GM12878 (cell line): ENCODE results near the gene ANXA3. TPM values are rescaled to one million over a fixed set of nuclear protein-coding genes. Genes with fewer than 3 reads are reported as not detected.

Source experiments
- ATAC-seq: fragments of 200-7000 bp; cut with Tn5 transposase; 3 replicates; pipeline ENCODE4 v1.9.1; 2020; ENCODE audit warnings: mild to moderate bottlenecking, moderate library complexity
- BruUV-seq: library from RNA; stranded (reverse); fragments of 400-500 nt; replicated peaks from 2 replicates; lab custom pipeline; 2021; lab: Mats Ljungman, UMichigan
- CTCF ChIA-PET: fragments of 300-600 bp; sonication (Branson Sonifier 250); formaldehyde crosslinking; extraction: SDS; loops from one replicate; lab custom pipeline; 2021; ENCODE audit warnings: inconsistent platforms; lab: Yijun Ruan, JAX
- POLR2A ChIA-PET: fragments of 350-600 bp; formaldehyde crosslinking; extraction: SDS; loops from one replicate; lab custom pipeline; 2021; ENCODE audit warnings: inconsistent platforms; lab: Charles Lee
- RAD21 ChIA-PET: fragments of 300-600 bp; sonication (Branson Sonifier 250); formaldehyde crosslinking; loops from one replicate; lab custom pipeline; 2023; ENCODE audit warnings: antibody characterized with exemption; ENCODE audit not compliant: unreplicated experiment; lab: Charles Lee
- SMC1A ChIA-PET: fragments of 300-600 bp; sonication (Branson Sonifier 250); formaldehyde crosslinking; loops from one replicate; lab custom pipeline; 2023; ENCODE audit not compliant: unreplicated experiment, uncharacterized antibody; lab: Charles Lee
- DNase-seq: peaks from one replicate; pipeline ENCODE4 v3.0.0-alpha.2; 2011; ENCODE audit warnings: low read depth, low spot score
- FAIRE-seq: peaks from 3 replicates; lab custom pipeline; 2011; peaks lifted over from hg19 to GRCh38; lab: Jason Lieb, UNC
- H2AFZ ChIP-seq: 2 replicates; pipeline ENCODE4 v1.6.0; 2011; ENCODE audit warnings: low read depth, low read length, control low read depth; ENCODE audit not compliant: control insufficient read depth
- H3K27ac ChIP-seq: 2 replicates; pipeline ENCODE4 v1.5.1; 2011; ENCODE audit warnings: control low read depth; ENCODE audit not compliant: control insufficient read depth, insufficient read depth
- H3K27me3 ChIP-seq, 2 experiments: replicated peaks in 1 of 2; 2 replicates each; pipeline versions ENCODE4 v1.6.0 to v1.6.1; 2011; ENCODE audit warnings: low read length in 1 of 2; ENCODE audit not compliant: control insufficient read depth in 2 of 2, insufficient read depth in 2 of 2
- H3K36me3 ChIP-seq, 2 experiments: 2 replicates each; pipeline ENCODE4 v1.5.1; 2011; ENCODE audit warnings: low read length in 1 of 2; ENCODE audit not compliant: control insufficient read depth in 2 of 2, insufficient read depth in 2 of 2
- H3K4me1 ChIP-seq: 2 replicates; pipeline ENCODE4 v1.6.1; 2011; ENCODE audit warnings: mild to moderate bottlenecking, low read length, moderate library complexity, mixed read lengths; ENCODE audit not compliant: control insufficient read depth, insufficient read depth
- H3K4me2 ChIP-seq: 2 replicates; pipeline ENCODE4 v1.6.0; 2011; ENCODE audit warnings: control low read depth; ENCODE audit not compliant: control insufficient read depth, insufficient read depth
- H3K4me3 ChIP-seq: fragments of 200-600 bp; sonication (generic); 2 replicates; pipeline ENCODE4 v1.5.1; 2016
- H3K79me2 ChIP-seq: 2 replicates; pipeline ENCODE4 v1.6.0; 2011; ENCODE audit warnings: low read length; ENCODE audit not compliant: control insufficient read depth, insufficient read depth
- H3K9ac ChIP-seq: 2 replicates; pipeline ENCODE4 v1.8.0; 2011; ENCODE audit warnings: low read length, control low read depth, mixed read lengths; ENCODE audit not compliant: control insufficient read depth, insufficient read depth
- H3K9me3 ChIP-seq: replicated peaks from 3 replicates; pipeline ENCODE4 v1.5.1; 2011; ENCODE audit warnings: mild to moderate bottlenecking, low read length; ENCODE audit not compliant: control insufficient read depth, insufficient read depth
- H4K20me1 ChIP-seq: 2 replicates; pipeline ENCODE4 v1.6.0; 2011; ENCODE audit not compliant: control insufficient read depth, insufficient read depth
- ATF7 ChIP-seq: fragments of 450-650 bp; IDR thresholded peaks from 2 replicates; pipeline ENCODE4 v1.6.1; 2016; ENCODE audit warnings: low read depth, mild to moderate bottlenecking
- NFYB ChIP-seq: IDR thresholded peaks from 2 replicates; pipeline ENCODE4 v1.6.1; 2011; ENCODE audit warnings: low read depth, mild to moderate bottlenecking, low read length, improper control_type of control experiment, moderate library complexity; ENCODE audit not compliant: insufficient read depth
- NR2C1 ChIP-seq: fragments of 450-650 bp; IDR thresholded peaks from 2 replicates; pipeline ENCODE4 v1.6.1; 2017; ENCODE audit warnings: antibody characterized with exemption, mild to moderate bottlenecking, moderate library complexity
- PAX5 ChIP-seq: IDR thresholded peaks from 2 replicates; pipeline ENCODE4 v1.6.1; 2011; ENCODE audit warnings: low read depth, low read length, borderline replicate concordance
- RFX5 ChIP-seq: IDR thresholded peaks from 2 replicates; pipeline ENCODE4 v1.6.1; 2011; ENCODE audit warnings: low read depth, low read length, improper control_type of control experiment
- SIX5 ChIP-seq: IDR thresholded peaks from 2 replicates; pipeline ENCODE4 v1.6.1; 2011; ENCODE audit warnings: mild to moderate bottlenecking, low read depth, low read length, moderate library complexity; ENCODE audit not compliant: severe bottlenecking
- ZBTB11 ChIP-seq: fragments of 450-650 bp; formaldehyde crosslinking; IDR thresholded peaks from 2 replicates; pipeline ENCODE4 v1.5.0; 2022; ENCODE audit warnings: mild to moderate bottlenecking, missing genetic modification characterization
- ZNF274 ChIP-seq: IDR thresholded peaks from one replicate; pipeline ENCODE4 v1.8.0; 2011; ENCODE audit not compliant: insufficient read length, insufficient read depth
- ZSCAN29 ChIP-seq: fragments of 450-650 bp; IDR thresholded peaks from 2 replicates; pipeline ENCODE4 v1.6.1; 2017; ENCODE audit warnings: mild to moderate bottlenecking, moderate library complexity
- WGBS: methylation state at CpG from one replicate; pipeline ENCODE4 v1.1.6; 2016; ENCODE audit warnings: low lambda C conversion rate; ENCODE audit not compliant: insufficient replicate concordance, insufficient coverage; ENCODE audit errors: missing lambda C conversion rate; 5-methylcytosine and 5-hydroxymethylcytosine counted together
- in situ Hi-C: fragments of 300-500 bp; cut with MboI; formaldehyde crosslinking; loops from 9 replicates; pipeline ENCODE4 v1.14.3; 2018; ENCODE audit warnings: mixed read lengths
- intact Hi-C: fragments of 100-400 bp; cut with micrococcal nuclease; formaldehyde crosslinking; loops from one replicate; pipeline ENCODE4 v1.14.2; 2022; ENCODE audit not compliant: unreplicated experiment
- polyA plus RNA-seq, 11 experiments: library from polyadenylated mRNA; depleted of rRNA in 4 of 11; unstranded in 6 of 11; stranded (reverse) in 5 of 11; fragments of >200 nt; fragmentation: Nextera tagmentation in 4 of 11; fragmentation: Illumina TruSeq in 1 of 11; extraction: Ambion mirVana in 4 of 11; extraction: Trizol in 1 of 11; gene quantifications; 1 replicate in 1 of 11; 2 replicates in 10 of 11; pipeline versions ENCODE4 v1.2.1 to v1.2.3, GENCODE V29; 2011 to 2016; ENCODE audit warnings: inconsistent platforms in 2 of 11, missing spikeins in 2 of 11, low read depth in 1 of 11
- total RNA-seq, 4 experiments: library from RNA; depleted of rRNA in 3 of 4; stranded (reverse); fragments of >200 nt in 3 of 4; fragmentation: Illumina TruSeq in 1 of 4; extraction: Trizol in 1 of 4; gene quantifications; 2 replicates each; pipeline versions ENCODE4 v1.2.1 to v1.2.3, GENCODE V29; 2013 to 2021
- TF ChIP-seq, protein P1 (sequence below): fragments of 450-650 bp; IDR thresholded peaks from 2 replicates; pipeline ENCODE4 v1.6.1; 2017; ENCODE audit warnings: mild to moderate bottlenecking, moderate library complexity

ANXA3 gene
- total and polyA plus RNA-seq, 10 of the 15 experiments (the other 5 are each of a cell fraction or from before 2014, with no cell fraction given): 0.28 to 14.7 (median 0.91) TPM

GRCh38 chr4:78610546-78611214 is 59.1 kb downstream of the ANXA3 start (continued):
- TF ChIP-seq, protein P1, sequence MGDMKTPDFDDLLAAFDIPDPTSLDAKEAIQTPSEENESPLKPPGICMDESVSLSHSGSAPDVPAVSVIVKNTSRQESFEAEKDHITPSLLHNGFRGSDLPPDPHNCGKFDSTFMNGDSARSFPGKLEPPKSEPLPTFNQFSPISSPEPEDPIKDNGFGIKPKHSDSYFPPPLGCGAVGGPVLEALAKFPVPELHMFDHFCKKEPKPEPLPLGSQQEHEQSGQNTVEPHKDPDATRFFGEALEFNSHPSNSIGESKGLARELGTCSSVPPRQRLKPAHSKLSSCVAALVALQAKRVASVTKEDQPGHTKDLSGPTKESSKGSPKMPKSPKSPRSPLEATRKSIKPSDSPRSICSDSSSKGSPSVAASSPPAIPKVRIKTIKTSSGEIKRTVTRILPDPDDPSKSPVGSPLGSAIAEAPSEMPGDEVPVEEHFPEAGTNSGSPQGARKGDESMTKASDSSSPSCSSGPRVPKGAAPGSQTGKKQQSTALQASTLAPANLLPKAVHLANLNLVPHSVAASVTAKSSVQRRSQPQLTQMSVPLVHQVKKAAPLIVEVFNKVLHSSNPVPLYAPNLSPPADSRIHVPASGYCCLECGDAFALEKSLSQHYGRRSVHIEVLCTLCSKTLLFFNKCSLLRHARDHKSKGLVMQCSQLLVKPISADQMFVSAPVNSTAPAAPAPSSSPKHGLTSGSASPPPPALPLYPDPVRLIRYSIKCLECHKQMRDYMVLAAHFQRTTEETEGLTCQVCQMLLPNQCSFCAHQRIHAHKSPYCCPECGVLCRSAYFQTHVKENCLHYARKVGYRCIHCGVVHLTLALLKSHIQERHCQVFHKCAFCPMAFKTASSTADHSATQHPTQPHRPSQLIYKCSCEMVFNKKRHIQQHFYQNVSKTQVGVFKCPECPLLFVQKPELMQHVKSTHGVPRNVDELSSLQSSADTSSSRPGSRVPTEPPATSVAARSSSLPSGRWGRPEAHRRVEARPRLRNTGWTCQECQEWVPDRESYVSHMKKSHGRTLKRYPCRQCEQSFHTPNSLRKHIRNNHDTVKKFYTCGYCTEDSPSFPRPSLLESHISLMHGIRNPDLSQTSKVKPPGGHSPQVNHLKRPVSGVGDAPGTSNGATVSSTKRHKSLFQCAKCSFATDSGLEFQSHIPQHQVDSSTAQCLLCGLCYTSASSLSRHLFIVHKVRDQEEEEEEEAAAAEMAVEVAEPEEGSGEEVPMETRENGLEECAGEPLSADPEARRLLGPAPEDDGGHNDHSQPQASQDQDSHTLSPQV: peak; percentile 25; the same call in 1 of the 2 replicates
- TF ChIP-seq ZNF274: no peak
- TF ChIP-seq PAX5: no peak

- ChIA-PET SMC1A (interaction anchor here (0.7 to 15.9 kb wide), 18 partner anchors 13 to 651 kb away, joined by 3 to 379 read pairs (median 6); partner anchors contain the start of gene BMP2K), CTCF (interaction anchor here (0.5 to 10.4 kb wide), 14 partner anchors 10 to 961 kb away, joined by 3 to 160 read pairs (median 5); no protein-coding TSS in a partner anchor), RAD21 (interaction anchor here (0.6 to 11.3 kb wide), 18 partner anchors 9 to 552 kb away, joined by 3 to 265 read pairs (median 10); no protein-coding TSS in a partner anchor), POLR2A (interaction anchor here (1.4 to 9.2 kb wide), 3 partner anchors 10 to 18 kb away, joined by 3 to 106 read pairs (median 8); no protein-coding TSS in a partner anchor)
- WGBS: 94% methylated on average over 2 of the region's 2 CpGs
- Histone ChIP-seq H3K4me2 (no peak overlapping the region), H3K4me1 (peaks cover 35% of the 10 kb centered on the region), H3K9ac (no peak overlapping the region), H3K9me3 (no peaks in the 10 kb centered on the region), H3K27me3 (no peaks in the 10 kb centered on the region), H2AFZ (no peak overlapping the region), H4K20me1 (no peaks in the 10 kb centered on the region; the same call in 1 of the 2 replicates), H3K79me2 (no peaks in the 10 kb centered on the region), H3K36me3 (no peaks in the 10 kb centered on the region), H3K27ac (no peak overlapping the region), H3K4me3 (no peak overlapping the region)
- in situ Hi-C loops: loop anchor here (5.0 kb wide), 1 partner anchor 256 kb away; no protein-coding TSS in a partner anchor
- ATAC-seq (no peak), FAIRE-seq (no peak), DNase-seq (no peak)
- intact Hi-C loops: loop anchor here (5.0 kb wide), 2 partner anchors 326 to 554 kb away; partner anchors contain the start of genes FRAS1 and PAQR3
- no TSS peak for BruUV-seq
- no peak for TF ChIP-seq SIX5
- no peak for TF ChIP-seq NR2C1
- no peak for TF ChIP-seq NFYB
- no peak for TF ChIP-seq ZBTB11
- TF ChIP-seq ATF7: no peak
- no peak for TF ChIP-seq RFX5
- TF ChIP-seq ZSCAN29: no peak
Measured at GRCh38 chr4:78611215-78611558, 59.6 kb downstream of the ANXA3 start.
